Measurements from ENCODE around the gene KDM2A.

The KDM2A gene

DNA sequence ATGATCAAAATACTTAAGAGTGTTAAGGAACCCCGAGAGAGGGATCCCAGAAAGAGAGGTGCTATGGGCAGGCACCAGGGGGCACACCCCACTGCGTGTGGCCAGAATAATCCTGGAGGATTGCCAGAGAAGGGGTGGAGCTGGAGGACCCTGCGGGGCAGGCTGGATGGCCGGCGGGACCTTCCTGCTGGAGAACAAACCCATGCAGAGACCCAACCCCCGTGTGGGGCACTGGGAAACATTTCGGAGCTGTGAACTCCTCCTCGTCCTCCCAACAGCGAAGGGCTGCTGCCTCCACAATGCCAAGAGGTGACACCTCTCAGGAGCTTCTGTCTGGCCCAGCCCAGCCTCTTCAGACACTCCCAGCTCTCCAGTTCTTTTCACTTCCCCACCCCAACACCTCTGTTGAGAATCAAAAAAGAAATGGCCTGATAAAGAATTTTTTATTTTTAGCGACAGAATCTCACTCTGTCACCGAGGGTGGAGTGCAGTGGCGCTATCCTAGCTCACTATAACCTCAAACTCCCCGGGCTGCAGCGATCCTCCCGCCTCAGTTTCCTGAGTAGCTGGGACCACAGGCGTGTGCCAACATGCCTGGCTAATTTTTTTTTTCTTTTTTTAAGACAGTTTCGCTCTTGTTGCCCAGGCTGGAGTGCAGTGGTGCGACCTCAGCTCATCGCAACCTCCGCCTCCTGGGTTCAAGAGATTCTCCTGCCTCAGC, 36.8 kb upstream of the KDM2A start:
- no peak overlapping the region for H3K4me3 ChIP-seq (ENCODE audit: control insufficient read depth, low read depth, low read length)
- TF ChIP-seq, protein P1, sequence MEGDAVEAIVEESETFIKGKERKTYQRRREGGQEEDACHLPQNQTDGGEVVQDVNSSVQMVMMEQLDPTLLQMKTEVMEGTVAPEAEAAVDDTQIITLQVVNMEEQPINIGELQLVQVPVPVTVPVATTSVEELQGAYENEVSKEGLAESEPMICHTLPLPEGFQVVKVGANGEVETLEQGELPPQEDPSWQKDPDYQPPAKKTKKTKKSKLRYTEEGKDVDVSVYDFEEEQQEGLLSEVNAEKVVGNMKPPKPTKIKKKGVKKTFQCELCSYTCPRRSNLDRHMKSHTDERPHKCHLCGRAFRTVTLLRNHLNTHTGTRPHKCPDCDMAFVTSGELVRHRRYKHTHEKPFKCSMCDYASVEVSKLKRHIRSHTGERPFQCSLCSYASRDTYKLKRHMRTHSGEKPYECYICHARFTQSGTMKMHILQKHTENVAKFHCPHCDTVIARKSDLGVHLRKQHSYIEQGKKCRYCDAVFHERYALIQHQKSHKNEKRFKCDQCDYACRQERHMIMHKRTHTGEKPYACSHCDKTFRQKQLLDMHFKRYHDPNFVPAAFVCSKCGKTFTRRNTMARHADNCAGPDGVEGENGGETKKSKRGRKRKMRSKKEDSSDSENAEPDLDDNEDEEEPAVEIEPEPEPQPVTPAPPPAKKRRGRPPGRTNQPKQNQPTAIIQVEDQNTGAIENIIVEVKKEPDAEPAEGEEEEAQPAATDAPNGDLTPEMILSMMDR (IDR thresholded peaks at IDR 0.05; ENCODE audit: control insufficient read depth, insufficient read depth, low read depth, low read length, missing control alignments): no peak
- no peak for DNase-seq (ENCODE audit: low read depth)

DNA sequence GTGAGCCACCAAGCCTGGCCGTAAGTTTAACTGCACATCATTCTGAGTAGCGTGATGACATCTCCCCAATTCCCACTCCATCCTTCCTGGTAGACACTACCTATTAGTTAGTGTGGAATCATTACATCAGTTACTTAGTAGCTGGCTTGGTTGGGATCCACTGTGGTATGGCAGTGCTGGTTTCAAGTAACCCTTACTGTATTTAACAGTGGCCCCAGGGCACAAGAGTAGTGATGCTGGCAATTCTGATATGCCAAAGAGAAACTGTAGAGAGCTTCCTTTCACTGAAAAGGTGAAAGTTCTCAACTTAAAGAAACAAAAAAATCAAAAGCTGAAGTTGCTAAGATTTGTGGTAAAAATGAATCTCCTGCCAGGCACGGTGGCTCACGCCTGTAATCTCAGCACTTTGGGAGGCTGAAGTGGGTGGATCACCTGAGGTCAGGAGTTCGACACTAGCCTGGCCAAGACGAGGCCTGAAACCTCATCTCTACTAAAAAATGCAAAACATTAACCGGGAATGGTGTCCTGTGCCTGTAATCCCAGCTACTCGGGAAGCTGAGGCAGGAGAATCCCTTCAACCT, 35.2 kb upstream of the KDM2A start:
- DNase-seq (ENCODE audit: low read depth): no peak
- TF ChIP-seq, protein P1 (IDR thresholded peaks at IDR 0.05; ENCODE audit: control insufficient read depth, insufficient read depth, low read depth, low read length, missing control alignments): no peak
- no peak overlapping the region for H3K4me3 ChIP-seq (ENCODE audit: control insufficient read depth, low read depth, low read length)

DNA sequence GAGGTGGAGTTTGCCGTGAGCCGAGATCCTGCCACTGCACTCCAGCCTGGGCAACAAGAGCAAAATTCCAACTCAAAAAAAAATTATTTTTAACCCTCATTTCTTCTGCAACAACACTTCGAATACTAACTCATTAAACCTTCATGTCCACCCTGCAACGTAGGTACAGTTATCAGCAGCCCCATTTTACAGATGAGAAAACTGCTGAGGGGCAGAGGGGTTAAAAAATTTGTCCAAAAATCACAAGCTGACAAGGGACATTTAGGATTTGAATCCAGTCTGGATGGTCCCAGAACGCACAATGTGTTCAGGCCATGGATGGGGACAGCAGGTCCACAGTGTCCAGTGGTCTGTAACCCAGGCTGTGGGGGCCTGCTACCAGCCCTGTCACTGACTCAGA, 33.4 kb upstream of the KDM2A start:
- H3K4me3 ChIP-seq (ENCODE audit: control insufficient read depth, low read depth, low read length): no peak overlapping the region
- DNase-seq (ENCODE audit: low read depth): no peak
- TF ChIP-seq, protein P1 (IDR thresholded peaks at IDR 0.05; ENCODE audit: control insufficient read depth, insufficient read depth, low read depth, low read length, missing control alignments): no peak

DNA sequence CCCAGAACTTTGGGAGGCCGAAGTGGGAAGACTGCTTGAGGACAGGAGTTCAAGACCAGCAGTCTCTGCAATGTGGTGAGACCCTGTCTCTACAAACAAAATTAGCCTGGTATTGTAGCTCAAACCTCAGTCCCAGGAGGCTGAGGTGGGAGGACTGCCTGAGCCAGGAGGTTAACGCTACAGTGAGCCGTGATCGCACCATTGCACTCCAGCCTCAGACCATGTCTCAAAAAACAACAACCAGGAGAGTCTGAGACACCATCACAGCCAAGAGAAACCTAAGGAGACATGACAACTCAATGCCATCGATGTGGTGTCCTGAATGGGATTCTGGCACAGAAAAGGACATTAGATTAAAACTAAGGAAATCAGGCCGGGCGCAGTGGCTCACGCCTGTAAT, 28.3 kb upstream of the KDM2A start:
- no peak overlapping the region for H3K4me3 ChIP-seq (ENCODE audit: control insufficient read depth, low read depth, low read length)
- no peak for DNase-seq (ENCODE audit: low read depth)
- TF ChIP-seq, protein P1 (IDR thresholded peaks at IDR 0.05; ENCODE audit: control insufficient read depth, insufficient read depth, low read depth, low read length, missing control alignments): no peak

DNA sequence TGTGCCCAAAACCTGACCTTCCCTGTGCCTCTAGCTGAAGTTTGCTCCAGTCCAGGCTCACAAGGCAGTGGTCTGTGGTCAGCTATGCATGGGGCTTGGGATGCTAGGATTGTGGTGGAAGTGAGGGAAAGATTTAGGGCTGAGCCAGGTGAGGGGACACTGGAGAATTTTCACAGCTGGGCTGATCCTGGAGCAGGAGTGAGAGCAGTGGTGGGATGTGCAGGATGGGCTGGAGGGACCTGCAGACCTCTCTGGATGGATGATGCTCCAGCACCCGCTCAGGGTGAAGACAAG, 23.9 kb upstream of the KDM2A start:
- no peak for DNase-seq (ENCODE audit: low read depth)
- TF ChIP-seq, protein P1 (IDR thresholded peaks at IDR 0.05; ENCODE audit: control insufficient read depth, insufficient read depth, low read depth, low read length, missing control alignments): no peak

DNA sequence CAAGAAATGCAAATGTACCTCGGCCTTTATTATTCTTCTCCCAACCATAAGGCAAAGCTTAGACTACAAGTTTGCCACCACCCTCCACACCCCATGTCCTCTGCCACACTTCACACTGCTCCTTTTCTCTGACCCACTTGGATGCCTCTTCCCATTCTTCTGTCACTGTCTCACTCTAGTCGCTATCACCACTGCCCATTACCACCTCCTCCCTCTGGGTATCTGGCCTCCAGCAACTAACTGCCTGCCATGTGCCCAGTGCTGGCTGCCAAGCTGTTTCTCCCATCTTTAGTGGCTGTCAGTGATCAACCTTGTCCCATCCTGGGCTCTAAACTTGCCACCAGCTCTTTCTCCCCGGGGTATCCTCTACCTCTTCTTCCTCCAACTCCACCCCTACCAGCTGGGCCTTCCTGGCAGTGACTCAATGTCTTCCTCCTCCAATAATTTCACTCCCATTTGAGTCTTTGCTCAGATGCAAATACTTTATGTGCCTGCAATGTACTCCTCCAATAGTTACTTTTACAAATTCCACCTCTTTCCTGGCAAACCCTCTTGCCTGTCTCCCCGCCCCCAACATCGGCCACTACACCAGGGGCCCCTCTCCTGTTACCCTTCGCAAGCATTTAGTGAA, 20.1 kb upstream of the KDM2A start:
- H3K4me3 ChIP-seq (ENCODE audit: control insufficient read depth, low read depth, low read length): no peak overlapping the region
- DNase-seq (ENCODE audit: low read depth): no peak
- TF ChIP-seq, protein P1 (IDR thresholded peaks at IDR 0.05; ENCODE audit: control insufficient read depth, insufficient read depth, low read depth, low read length, missing control alignments): no peak

More for the DNA sequence above, 23.9 kb upstream of the KDM2A start:
- H3K4me3 ChIP-seq (ENCODE audit: control insufficient read depth, low read depth, low read length): no peak overlapping the region
